Activated gamma-delta T cell treated with anti-CD3 and anti-CD28 coated beads, Interleukin-2, amount 50 U/mL, for 16 hours (primary cell): ENCODE data around the gene SULT6B1.
"Not testable (repeated sequence)": the region's sequence is repeated elsewhere in the genome, so short reads cannot be mapped to it uniquely, and the experiment has no call there.

Experiments used
- DNase-seq: peaks from one replicate; pipeline ENCODE4 v3.0.0-alpha.2; 2020; ENCODE audit warnings: low read depth

SULT6B1 gene, protein sequence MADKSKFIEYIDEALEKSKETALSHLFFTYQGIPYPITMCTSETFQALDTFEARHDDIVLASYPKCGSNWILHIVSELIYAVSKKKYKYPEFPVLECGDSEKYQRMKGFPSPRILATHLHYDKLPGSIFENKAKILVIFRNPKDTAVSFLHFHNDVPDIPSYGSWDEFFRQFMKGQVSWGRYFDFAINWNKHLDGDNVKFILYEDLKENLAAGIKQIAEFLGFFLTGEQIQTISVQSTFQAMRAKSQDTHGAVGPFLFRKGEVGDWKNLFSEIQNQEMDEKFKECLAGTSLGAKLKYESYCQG

GRCh38 chr2:37188570-37188969 is at the start of gene SULT6B1:
SULT6B1 (minus strand) TSS chr2:37188670; CDS start chr2:37188640, 30 bp downstream.
- DNase-seq, result no peak

GRCh38 chr2:37232131-37232933 is 43.9 kb upstream of the SULT6B1 start:
- DNase-seq, result no peak

GRCh38 chr2:37231241-37232130 is 43.0 kb upstream of the SULT6B1 start, which contains the start of the genes CEBPZ and NDUFAF7:
CEBPZ (minus strand) TSS chr2:37231596; CDS start chr2:37231567, 29 bp downstream.
NDUFAF7 (plus strand) TSS chr2:37231658; CDS start chr2:37231706, 48 bp downstream.
- peak; percentile 80 for DNase-seq

GRCh38 chr2:37230581-37230980 is 42.1 kb upstream of the SULT6B1 start:
- DNase-seq, result no peak

DNA sequence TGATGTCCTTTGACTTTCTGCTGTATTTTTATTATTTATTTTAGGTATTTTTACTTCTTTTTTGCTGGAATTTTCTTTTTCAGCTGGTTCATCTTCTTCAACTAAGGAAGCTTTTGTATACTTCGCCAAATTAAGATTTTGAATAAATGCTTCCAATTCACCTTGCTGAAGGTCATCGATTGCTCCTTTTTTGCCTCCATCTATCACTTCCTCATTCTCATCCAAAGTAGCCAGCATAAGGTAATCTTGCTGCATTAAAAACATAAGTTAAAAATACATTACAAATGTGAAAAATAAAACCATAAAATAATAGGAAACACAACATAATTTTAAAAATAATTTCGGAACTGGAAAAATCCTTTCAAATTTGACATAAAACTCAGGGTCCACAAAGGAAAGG is 40.3 kb upstream of the SULT6B1 start:
- no peak for DNase-seq

DNA sequence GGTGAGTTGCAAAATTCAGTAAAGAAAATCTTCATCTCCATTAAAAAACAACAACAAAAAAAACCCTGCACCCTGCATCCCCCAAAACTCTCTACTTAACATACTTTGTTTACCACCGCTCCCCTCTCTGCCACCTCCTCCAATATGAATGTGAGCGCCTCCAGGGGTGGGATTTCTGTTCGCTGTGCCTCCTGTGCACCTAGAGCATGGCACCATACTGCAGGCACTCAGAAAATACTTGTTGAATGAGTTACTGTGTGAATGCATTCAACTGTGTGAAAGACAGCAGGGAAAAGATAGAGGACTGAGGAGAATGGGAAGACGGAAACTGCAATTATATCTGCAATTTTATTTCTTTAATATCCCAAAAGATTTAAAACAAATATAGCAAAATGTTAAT is 38.4 kb upstream of the SULT6B1 start:
- DNase-seq, result no peak

GRCh38 chr2:37225129-37225528 is 36.7 kb upstream of the SULT6B1 start:
- DNase-seq, result not testable (repeated sequence)

DNA sequence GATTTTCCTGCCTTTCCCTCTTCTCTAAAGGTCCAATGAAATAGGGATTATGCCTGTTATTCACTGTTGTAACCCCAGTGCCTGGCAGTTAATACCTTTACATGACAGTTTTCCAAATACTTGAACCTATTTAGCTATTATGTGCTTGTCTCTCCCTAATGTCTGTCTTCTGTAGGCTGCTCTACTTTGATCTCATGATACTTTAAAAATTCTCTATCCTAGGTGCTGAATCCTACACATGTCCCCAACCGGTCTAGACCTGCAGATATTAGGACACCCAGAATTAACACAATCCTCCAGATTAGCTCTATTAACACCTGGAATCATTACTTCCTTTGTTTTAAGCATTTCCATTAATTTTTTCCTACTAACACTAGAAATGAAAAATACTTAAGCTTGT is 35.6 kb upstream of the SULT6B1 start:
- no peak for DNase-seq

DNA sequence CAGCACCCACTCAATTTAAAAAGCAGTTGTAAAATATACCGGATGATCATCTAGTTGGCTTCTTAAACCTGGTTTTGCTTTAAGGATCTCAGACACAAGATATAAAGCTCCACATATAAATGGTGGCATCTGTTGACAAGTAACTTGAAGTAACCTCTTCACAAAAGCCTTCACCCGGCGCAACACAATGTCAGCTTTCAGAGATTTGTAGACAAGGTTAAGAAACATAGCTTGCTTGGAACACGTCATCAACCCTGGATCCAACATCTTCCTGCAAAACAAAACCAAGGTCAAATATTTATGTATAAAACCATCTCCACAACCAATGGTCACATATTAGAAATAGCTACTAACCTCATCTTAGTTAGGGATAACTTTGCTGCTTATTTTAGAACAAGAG is 34.7 kb upstream of the SULT6B1 start:
- DNase-seq, result no peak

DNA sequence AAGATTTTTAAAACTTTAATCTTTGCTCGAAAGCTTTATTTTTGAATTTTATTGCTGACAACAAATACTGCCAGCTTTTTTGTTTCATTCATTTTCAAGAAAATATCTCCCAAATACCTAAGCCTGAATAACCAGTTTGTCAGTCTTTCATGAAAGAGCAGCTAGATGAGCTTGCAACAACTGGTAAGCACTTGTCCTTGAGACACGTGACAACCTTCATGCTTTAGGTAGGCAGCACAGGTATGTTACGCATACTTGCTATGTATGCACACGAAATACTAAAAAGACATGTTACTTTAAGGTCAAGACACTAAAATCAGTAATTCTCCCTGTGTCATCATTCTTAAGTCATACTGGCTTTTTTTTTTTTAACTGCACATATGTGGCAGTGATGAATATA is 30.6 kb upstream of the SULT6B1 start:
- no peak for DNase-seq

- no peak for DNase-seq
Measured at GRCh38 chr2:37215250-37215649, 26.8 kb upstream of the SULT6B1 start.

- DNase-seq, result no peak
Measured at GRCh38 chr2:37211939-37212338, 23.5 kb upstream of the SULT6B1 start.

DNA sequence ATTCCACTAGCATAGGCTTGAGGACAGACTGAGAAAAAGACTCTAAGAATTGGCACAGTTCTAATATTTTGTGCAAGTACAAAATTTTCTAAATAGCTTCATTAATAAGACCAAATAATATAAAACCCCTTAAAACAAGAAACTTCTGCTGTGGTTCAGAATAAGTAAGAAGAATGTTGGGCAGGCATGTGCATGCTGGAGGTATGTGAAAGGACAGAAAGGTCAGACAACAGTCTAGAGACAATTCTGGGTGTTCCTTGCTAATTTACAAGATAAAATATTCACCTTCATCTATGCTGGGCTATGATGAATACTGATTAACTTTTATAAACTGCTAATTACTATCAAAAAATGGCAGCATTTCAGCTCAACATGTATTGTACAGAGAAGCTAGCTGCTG is 22.7 kb upstream of the SULT6B1 start:
- DNase-seq, result no peak

- DNase-seq, result not testable (repeated sequence)
Measured at GRCh38 chr2:37206760-37207159, 18.3 kb upstream of the SULT6B1 start.

DNA sequence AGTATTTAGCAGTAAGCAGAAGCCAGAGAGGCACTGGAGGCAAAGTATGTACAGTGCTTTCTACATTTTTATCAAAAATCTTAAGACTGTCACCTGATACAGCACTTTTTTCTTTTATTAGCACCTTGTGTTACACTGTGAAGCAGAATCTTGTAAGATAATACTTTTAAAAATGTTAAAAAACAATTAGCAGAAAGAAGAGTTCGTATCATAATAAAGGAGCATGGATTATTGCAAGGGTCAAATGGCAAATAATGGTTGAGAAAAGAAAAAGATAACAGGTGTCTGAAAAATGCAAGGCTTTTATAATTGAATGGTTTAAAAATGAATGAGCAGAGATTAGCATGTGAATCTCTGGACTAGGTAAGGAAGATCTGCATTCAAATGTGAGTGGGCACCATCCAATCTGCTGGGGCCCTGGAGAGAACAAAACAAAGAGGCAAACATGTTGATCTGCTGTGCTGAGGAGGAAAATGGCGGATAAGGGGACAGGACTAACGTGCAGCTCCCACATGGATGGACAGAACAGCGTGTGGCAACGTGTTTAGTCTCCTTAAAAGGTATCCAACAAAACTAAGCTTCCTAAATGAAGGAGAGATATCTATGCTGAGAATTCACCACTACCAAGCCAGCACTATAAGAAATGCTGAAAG is 17.3 kb upstream of the SULT6B1 start:
- DNase-seq, result no peak

DNA sequence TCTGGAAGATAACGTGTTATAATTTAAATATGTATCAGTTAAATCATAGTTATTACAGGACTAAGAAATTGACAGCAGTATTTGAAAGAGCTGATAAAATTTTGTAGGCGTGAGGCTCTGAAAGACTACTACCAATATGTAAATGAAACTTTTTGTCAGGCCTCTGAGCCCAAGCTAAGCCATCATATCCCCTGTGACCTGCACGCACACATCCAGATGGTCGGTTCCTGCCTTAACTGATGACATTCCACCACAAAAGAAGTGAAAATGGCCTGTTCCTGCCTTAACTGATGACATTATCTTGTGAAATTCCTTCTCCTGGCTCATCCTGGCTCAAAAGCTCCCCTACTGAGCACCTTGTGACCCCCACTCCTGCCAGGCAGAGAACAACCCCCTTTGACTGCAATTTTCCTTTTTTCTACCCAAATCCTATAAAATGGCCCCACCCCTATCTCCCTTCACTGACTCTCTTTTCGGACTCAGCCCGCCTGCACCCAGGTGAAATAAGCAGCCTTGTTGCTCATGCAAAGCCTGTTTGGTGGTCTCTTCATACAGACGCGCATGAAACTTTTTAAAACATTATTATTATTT is 16.7 kb upstream of the SULT6B1 start:
- not testable (repeated sequence) for DNase-seq

DNA sequence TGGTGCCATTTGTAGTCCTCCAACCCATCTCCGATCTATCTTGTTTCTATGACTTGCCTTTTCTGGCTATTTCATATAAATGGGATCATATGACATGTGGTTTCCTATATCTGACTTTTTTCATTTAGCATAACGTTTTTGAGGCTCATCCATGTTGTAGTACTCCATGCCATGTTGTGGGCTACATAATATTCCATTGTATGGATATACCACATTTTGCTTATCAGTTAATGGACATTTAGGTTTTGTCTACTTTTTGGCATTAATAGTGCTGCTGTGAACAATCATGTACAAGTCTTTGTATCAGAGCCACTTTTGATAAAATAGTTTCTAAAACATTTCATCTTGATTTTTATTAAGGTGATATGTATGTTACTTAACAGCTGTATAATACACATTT is 15.2 kb upstream of the SULT6B1 start:
- DNase-seq, result no peak

- DNase-seq, result peak; percentile 44
Measured at GRCh38 chr2:37201766-37202165, 13.3 kb upstream of the SULT6B1 start.

GRCh38 chr2:37201208-37201607 is 12.7 kb upstream of the SULT6B1 start:
- DNase-seq, result no peak

DNA sequence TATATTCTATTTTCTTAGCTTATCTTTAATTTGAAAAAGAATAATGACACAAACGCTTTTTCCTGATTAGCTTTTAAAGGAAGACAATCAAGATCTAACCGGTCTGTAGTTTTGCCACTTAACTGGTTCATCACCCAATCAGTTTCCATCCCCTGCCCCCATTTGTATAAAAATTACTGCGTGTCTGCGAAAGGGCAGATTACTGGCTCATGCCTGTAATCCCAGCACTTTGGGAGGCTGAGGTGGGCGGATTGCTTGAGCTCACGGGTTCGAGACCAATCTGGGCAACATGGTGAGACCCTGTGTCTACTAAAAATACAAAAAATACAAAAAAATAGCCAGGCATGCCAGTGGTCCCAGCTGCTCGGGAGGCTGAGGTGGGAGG is 10.2 kb upstream of the SULT6B1 start:
- no peak for DNase-seq
